ENCODE data around the gene FTO.
"Not testable (repeated sequence)": the region's sequence is repeated elsewhere in the genome, so short reads cannot be mapped to it uniquely, and the experiment has no call there.

Gene FTO

GRCh38 chr16:53872248-53873221 is 168.6 kb downstream of the FTO start:
- no peak for DNase-seq

GRCh38 chr16:53876811-53877210 is 172.9 kb downstream of the FTO start:
- DNase-seq: no peak

GRCh38 chr16:53878216-53878615 is 174.3 kb downstream of the FTO start:
- DNase-seq: no peak

- no peak for DNase-seq
Measured at GRCh38 chr16:53881371-53881770, 177.4 kb downstream of the FTO start.

GRCh38 chr16:53882310-53882709 is 178.4 kb downstream of the FTO start:
- no peak for DNase-seq

GRCh38 chr16:53884748-53885147 is 180.8 kb downstream of the FTO start:
- no peak for DNase-seq

GRCh38 chr16:53886482-53887378 is 182.8 kb downstream of the FTO start:
- DNase-seq: no peak

- DNase-seq: no peak
Measured at GRCh38 chr16:53888222-53888621, 184.3 kb downstream of the FTO start.

GRCh38 chr16:53890877-53891276 is 186.9 kb downstream of the FTO start:
- DNase-seq: not testable (repeated sequence)

- DNase-seq: no peak
Measured at GRCh38 chr16:53891409-53892139, 187.6 kb downstream of the FTO start.

- DNase-seq: no peak
Measured at GRCh38 chr16:53892155-53892554, 188.2 kb downstream of the FTO start.

GRCh38 chr16:53893731-53894435 is 189.9 kb downstream of the FTO start:
- DNase-seq: no peak

GRCh38 chr16:53894686-53895085 is 190.7 kb downstream of the FTO start:
- DNase-seq: no peak

- DNase-seq: no peak
Measured at GRCh38 chr16:53895433-53895832, 191.5 kb downstream of the FTO start.

- DNase-seq: no peak
Measured at GRCh38 chr16:53895851-53896250, 191.9 kb downstream of the FTO start.

- no peak for DNase-seq
Measured at GRCh38 chr16:53896722-53897121, 192.8 kb downstream of the FTO start.

- DNase-seq: no peak
Measured at GRCh38 chr16:53898993-53899392, 195.0 kb downstream of the FTO start.

- DNase-seq: no peak
Measured at GRCh38 chr16:53899431-53899830, 195.5 kb downstream of the FTO start.

GRCh38 chr16:53900667-53901066 is 196.7 kb downstream of the FTO start:
- DNase-seq: no peak

GRCh38 chr16:53901408-53901807 is 197.5 kb downstream of the FTO start:
- DNase-seq: no peak

GRCh38 chr16:53904533-53904932 is 200.6 kb downstream of the FTO start:
- no peak for DNase-seq

- no peak for DNase-seq
Measured at GRCh38 chr16:53905028-53905427, 201.1 kb downstream of the FTO start.
